H1 (cell line): ENCODE data around the gene PTGDR2. TPM values are rescaled to one million over a fixed set of nuclear protein-coding genes. Genes with fewer than 3 reads are reported as not detected.

Experiments used
- CTCF ChIA-PET: fragments of 300-600 bp; sonication (Branson Sonifier 250); formaldehyde crosslinking; loops from one replicate; lab custom pipeline; 2021; ENCODE audit not compliant: partially characterized antibody; lab: Charles Lee
- POLR2A ChIA-PET: fragments of 300-600 bp; sonication (Branson Sonifier 250); formaldehyde crosslinking; loops from one replicate; lab custom pipeline; 2021; ENCODE audit warnings: inconsistent platforms; ENCODE audit not compliant: partially characterized antibody; lab: Charles Lee
- DNase-seq, 2 experiments: peaks; one replicate each; pipeline versions ENCODE4 v3.0.0 to v3.0.0-alpha.2; 2010 to 2022; ENCODE audit warnings: low spot score in 2 of 2, low read depth in 1 of 2, mixed read lengths in 1 of 2
- FAIRE-seq: peaks from 2 replicates; lab custom pipeline; 2011; peaks lifted over from hg19 to GRCh38; lab: Jason Lieb, UNC
- H2AFZ ChIP-seq: 2 replicates; pipeline ENCODE4 v1.8.1; 2012; ENCODE audit warnings: low read length, inconsistent platforms
- H2AK5ac ChIP-seq: 2 replicates; pipeline ENCODE4 v1.6.1; 2013; ENCODE audit warnings: low read depth, low read length
- H2BK120ac ChIP-seq: replicated peaks from 2 replicates; pipeline ENCODE3; 2013; ENCODE audit warnings: low read depth, low read length, inconsistent platforms
- H2BK12ac ChIP-seq: 2 replicates; pipeline ENCODE4 v1.6.1; 2013; ENCODE audit warnings: low read depth, low read length
- H2BK15ac ChIP-seq: 2 replicates; pipeline ENCODE4 v1.6.1; 2013; ENCODE audit warnings: low read length
- H2BK20ac ChIP-seq: 2 replicates; pipeline ENCODE4 v1.6.1; 2013; ENCODE audit warnings: low read length
- H2BK5ac ChIP-seq: 2 replicates; pipeline ENCODE4 v1.6.1; 2013; ENCODE audit warnings: low read depth, low read length
- H3K14ac ChIP-seq: 2 replicates; pipeline ENCODE4 v1.6.1; 2013; ENCODE audit warnings: inconsistent platforms; ENCODE audit not compliant: insufficient read length
- H3K18ac ChIP-seq: 2 replicates; pipeline ENCODE4 v1.6.1; 2013; ENCODE audit warnings: low read length; ENCODE audit errors: extremely low read depth
- H3K23ac ChIP-seq: 2 replicates; pipeline ENCODE4 v1.6.1; 2013; ENCODE audit warnings: inconsistent platforms; ENCODE audit not compliant: insufficient read length
- H3K23me2 ChIP-seq: 2 replicates; pipeline ENCODE4 v1.6.1; 2013; ENCODE audit warnings: low read depth, low read length
- H3K27ac ChIP-seq: 2 replicates; pipeline ENCODE4 v1.6.1; 2011; ENCODE audit warnings: low read depth, low read length, inconsistent platforms
- H3K27me3 ChIP-seq, 4 experiments: replicated peaks in 1 of 4; 1 replicate in 1 of 4; 2 replicates in 3 of 4; pipeline versions ENCODE4 v1.6.1 to v1.8.1; 2011 to 2013; ENCODE audit warnings: low read length in 3 of 4, mild to moderate bottlenecking in 3 of 4, inconsistent platforms in 2 of 4, mixed read lengths in 2 of 4, moderate library complexity in 1 of 4; ENCODE audit not compliant: control insufficient read depth in 3 of 4, insufficient read depth in 3 of 4; ENCODE audit errors: extremely low read depth in 1 of 4
- H3K36me3 ChIP-seq, 4 experiments: 2 replicates each; pipeline versions ENCODE4 v1.6.1 to v1.8.1; 2011 to 2013; ENCODE audit warnings: mild to moderate bottlenecking in 4 of 4, low read length in 3 of 4, moderate library complexity in 2 of 4, control low read depth in 1 of 4, inconsistent platforms in 1 of 4; ENCODE audit not compliant: insufficient read depth in 4 of 4, control insufficient read depth in 2 of 4
- H3K4ac ChIP-seq: replicated peaks from 2 replicates; pipeline ENCODE3; 2013; ENCODE audit warnings: low read length, low read depth, mixed read lengths, inconsistent platforms; ENCODE audit not compliant: insufficient read length
- H3K4me1 ChIP-seq, 4 experiments: replicated peaks in 1 of 4; 1 replicate in 1 of 4; 2 replicates in 3 of 4; pipeline versions ENCODE4 v1.6.1 to v1.8.1; 2011 to 2013; ENCODE audit warnings: low read length in 3 of 4, inconsistent platforms in 2 of 4, mixed read lengths in 1 of 4; ENCODE audit not compliant: insufficient read depth in 4 of 4, control insufficient read depth in 3 of 4
- H3K4me2 ChIP-seq, 2 experiments: 2 replicates each; pipeline versions ENCODE4 v1.6.1 to v1.8.1; 2011 to 2013; ENCODE audit warnings: low read depth in 2 of 2, low read length in 2 of 2, control low read depth in 1 of 2, inconsistent platforms in 1 of 2, mild to moderate bottlenecking in 1 of 2; ENCODE audit not compliant: insufficient read depth in 1 of 2
- H3K4me3 ChIP-seq, 4 experiments: fragments of 200-600, 300-600 bp in 1 of 4; sonication (generic), shearing (Covaris generic), sonication (Bioruptor Twin) in 1 of 4; 2 replicates each; pipeline versions ENCODE4 v1.5.1 to v1.8.1; 2011 to 2016; ENCODE audit warnings: low read length in 4 of 4, low read depth in 3 of 4, control low read depth in 2 of 4, inconsistent platforms in 2 of 4, mild to moderate bottlenecking in 2 of 4, mixed read lengths in 1 of 4, moderate library complexity in 1 of 4; ENCODE audit not compliant: insufficient read depth in 2 of 4; ENCODE audit errors: extremely low read depth in 1 of 4
- H3K56ac ChIP-seq: replicated peaks from 2 replicates; pipeline ENCODE3; 2013; ENCODE audit warnings: low read depth, mild to moderate bottlenecking, mixed read lengths, low read length, inconsistent platforms; ENCODE audit not compliant: insufficient read length
- H3K79me1 ChIP-seq: 2 replicates; pipeline ENCODE4 v1.6.1; 2013; ENCODE audit warnings: low read depth, low read length, control low read depth
- H3K79me2 ChIP-seq, 2 experiments: 2 replicates each; pipeline versions ENCODE4 v1.6.1 to v1.8.1; 2012 to 2013; ENCODE audit warnings: low read length in 2 of 2, mild to moderate bottlenecking in 2 of 2, inconsistent platforms in 1 of 2; ENCODE audit not compliant: insufficient read depth in 2 of 2, control insufficient read depth in 1 of 2
- H3K9ac ChIP-seq, 4 experiments: replicated peaks in 1 of 4; 1 replicate in 1 of 4; 2 replicates in 3 of 4; pipeline versions ENCODE4 v1.6.1 to v1.8.1; 2011 to 2013; ENCODE audit warnings: low read depth in 3 of 4, low read length in 3 of 4, control low read depth in 2 of 4, mild to moderate bottlenecking in 2 of 4, moderate library complexity in 2 of 4, inconsistent platforms in 1 of 4; ENCODE audit errors: extremely low read depth in 1 of 4
- H3K9me3 ChIP-seq, 2 experiments: 2 replicates each; pipeline versions ENCODE4 v1.6.1 to v1.8.1; 2012 to 2013; ENCODE audit warnings: mild to moderate bottlenecking in 2 of 2, moderate library complexity in 2 of 2, control low read depth in 1 of 2, inconsistent platforms in 1 of 2, low read depth in 1 of 2, low read length in 1 of 2, mixed read lengths in 1 of 2; ENCODE audit not compliant: insufficient read depth in 2 of 2
- H4K20me1 ChIP-seq, 2 experiments: replicated peaks in 1 of 2; 2 replicates each; pipeline versions ENCODE3 to v1.8.1; 2011 to 2013; ENCODE audit warnings: inconsistent platforms in 2 of 2, low read length in 2 of 2, mild to moderate bottlenecking in 1 of 2; ENCODE audit not compliant: insufficient read depth in 2 of 2, control insufficient read depth in 1 of 2
- H4K5ac ChIP-seq: 2 replicates; pipeline ENCODE4 v1.6.1; 2013; ENCODE audit warnings: low read length, low read depth, mixed read lengths, inconsistent platforms; ENCODE audit not compliant: insufficient read length
- H4K8ac ChIP-seq: 2 replicates; pipeline ENCODE4 v1.8.0; 2013; ENCODE audit warnings: mild to moderate bottlenecking, moderate library complexity, low read length, inconsistent platforms; ENCODE audit not compliant: insufficient read depth; ENCODE audit errors: extremely low read depth
- H4K91ac ChIP-seq: replicated peaks from 2 replicates; pipeline ENCODE3; 2013; ENCODE audit warnings: low read length, mixed read lengths, inconsistent platforms; ENCODE audit not compliant: insufficient read length
- POU5F1 ChIP-seq: IDR thresholded peaks from 2 replicates; pipeline ENCODE4 v1.6.1; 2011; ENCODE audit warnings: low read depth, mild to moderate bottlenecking, low read length, moderate library complexity
- WGBS, 2 experiments: shearing (Covaris generic) in 1 of 2; methylation state at CpG; one replicate each; pipeline versions ENCODE4 v1.1.6 to v1.1.7; 2013 to 2015; ENCODE audit warnings: low lambda C conversion rate in 2 of 2, mixed read lengths in 2 of 2, inconsistent platforms in 1 of 2, low coverage in 1 of 2, missing lambda C conversion rate in 1 of 2; ENCODE audit not compliant: insufficient replicate concordance in 2 of 2, insufficient coverage in 1 of 2, insufficient read length in 1 of 2; ENCODE audit errors: extremely low coverage in 1 of 2, missing lambda C conversion rate in 1 of 2; 5-methylcytosine and 5-hydroxymethylcytosine counted together
- polyA plus RNA-seq, 7 experiments: library from polyadenylated mRNA; depleted of rRNA in 3 of 7; stranded (reverse) in 5 of 7; unstranded in 2 of 7; fragments of >200 nt in 5 of 7; fragments of 200-250 nt in 2 of 7; gene quantifications; 1 replicate in 5 of 7; 2 replicates in 1 of 7; 4 replicates in 1 of 7; pipeline versions ENCODE4 v1.2.1 to v1.2.3, GENCODE V29; 2011 to 2013; ENCODE audit warnings: missing spikeins in 2 of 7, mixed read lengths in 2 of 7
- total RNA-seq: library from RNA; stranded (reverse); fragmentation: NEBNext Ultra II Directional; extraction: Animal tissue kit (Norgen Biotek cat#: 25700); gene quantifications from 2 replicates; pipeline ENCODE4 v1.2.1, GENCODE V29; 2021

The PTGDR2 gene
- total and polyA plus RNA-seq, 2 of the 8 experiments (the other 6 are each of a cell fraction or from before 2014, with no cell fraction given), result 0.20 TPM; not detected in 1

- Histone ChIP-seq H2BK5ac (no peak overlapping the region), H3K79me1 (no peaks in the 10 kb centered on the region; the same call in 1 of the 2 replicates), H4K8ac (no peak overlapping the region), H3K23ac (no peak overlapping the region), H3K23me2 (no peaks in the 10 kb centered on the region), H2BK20ac (no peak overlapping the region), H3K27ac (no peak overlapping the region), H3K18ac (no peak overlapping the region), H4K5ac (no peak overlapping the region), H3K4ac (no peak overlapping the region), H2BK12ac (no peak overlapping the region), H4K20me1 (peaks cover 0 to 7% of the 10 kb centered on the region in 2 experiments), H3K4me1 (no peaks in the 10 kb centered on the region), H3K4me3 (no peak overlapping the region), H2AK5ac (no peak overlapping the region), H3K14ac (no peak overlapping the region), H2BK15ac (no peak overlapping the region), H3K27me3 (no peaks in the 10 kb centered on the region), H2BK120ac (no peak overlapping the region), H3K56ac (no peak overlapping the region), H3K9me3 (no peaks in the 10 kb centered on the region), H3K4me2 (no peak overlapping the region), H2AFZ (no peak overlapping the region), H3K9ac (no peak overlapping the region), H3K79me2 (no peaks in the 10 kb centered on the region), H3K36me3 (peaks cover 5 to 38% (median 23%) of the 10 kb centered on the region in 4 experiments), H4K91ac (no peak overlapping the region)
- ChIA-PET POLR2A (interaction anchor here (0.7 to 3.9 kb wide), 5 partner anchors 8 to 113 kb away, joined by 3 to 17 read pairs (median 4); partner anchors contain the start of gene TMEM132A), CTCF (interaction anchor here (1.0 to 23.0 kb wide), 5 partner anchors 7 to 58 kb away, joined by 3 to 522 read pairs (median 16); partner anchors contain the start of gene PRPF19)
- no peak for DNase-seq
- no peak for FAIRE-seq
- WGBS, 2 experiments, result 91% methylated on average over 5 of the region's 5 CpGs; no CpG with 5 or more reads in 1 of the 2 experiments
- no peak for TF ChIP-seq POU5F1
These were observed 34.9 kb upstream of the PTGDR2 start for GRCh38 chr11:60890696-60891095.
